ENCODE measurements around the gene RHOJ. TPM values are rescaled to one million over a fixed set of nuclear protein-coding genes. Genes with fewer than 3 reads are reported as not detected.
A peak's percentile ranks its signal among the peaks of the same experiment; 100 is the strongest.

The RHOJ gene
- total and polyA plus RNA-seq, 9 donors = 7.1 to 44.9 (median 26.6) TPM

DNA sequence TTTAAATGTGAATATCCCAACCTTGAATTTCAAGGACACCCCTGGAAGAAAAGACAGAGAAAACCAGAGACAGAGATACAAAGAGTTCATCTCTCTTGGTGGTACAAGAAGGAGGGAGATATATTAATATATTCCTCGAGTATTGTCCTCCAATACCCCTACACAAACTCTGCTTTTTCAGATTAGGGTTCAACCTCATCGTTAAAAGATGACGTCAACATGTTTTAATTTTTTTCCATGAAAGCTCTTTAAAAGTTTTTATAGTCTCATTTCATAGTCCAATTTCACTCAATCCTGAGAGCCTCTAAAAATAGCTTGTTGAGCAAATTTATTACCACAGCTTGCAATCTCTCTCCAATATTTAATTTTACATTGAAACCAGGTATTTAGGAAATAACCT, 19.4 kb downstream of the RHOJ start:
- Histone ChIP-seq H3K27ac (ENCODE audit: low read length) (no peak overlapping the region), H3K36me3 (ENCODE audit: control insufficient read depth, insufficient read depth, low read length) (no peaks in the 10 kb centered on the region), H3K4me3 (ENCODE audit: low read length) (no peak overlapping the region), H3K9me3 (replicated peaks; ENCODE audit: control insufficient read depth, low read depth, low read length) (peaks cover 2% of the 10 kb centered on the region), H3K4me1 (ENCODE audit: control insufficient read depth, insufficient read depth, low read length) (peaks cover 3% of the 10 kb centered on the region), H3K27me3 (ENCODE audit: control insufficient read depth, insufficient read depth, low read length) (no peaks in the 10 kb centered on the region)
- no CpG with 5 or more reads among the region's 3 CpGs for WGBS (ENCODE audit: insufficient coverage)
- DNase-seq = no peak

DNA sequence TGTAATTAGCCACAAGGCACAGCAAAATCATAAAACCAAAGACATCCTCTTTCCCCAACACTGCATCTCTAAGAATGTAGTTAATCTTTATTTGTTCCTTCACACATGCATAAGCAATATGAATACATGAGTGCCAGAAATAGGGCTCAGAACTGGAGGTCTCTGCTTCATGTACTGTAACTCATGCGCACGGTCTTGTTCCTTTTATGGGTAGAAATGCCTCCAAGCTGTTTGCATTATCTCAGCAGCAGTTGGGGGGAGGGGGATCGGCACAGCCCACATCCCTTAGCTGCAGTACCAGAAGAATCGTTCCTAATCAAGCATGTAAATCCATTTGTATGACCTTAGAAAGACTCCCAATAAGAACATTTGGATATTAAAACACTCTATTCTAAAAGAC, 20.0 kb downstream of the RHOJ start:
- DNase-seq = peak; percentile 22
- H3K27me3 ChIP-seq (ENCODE audit: control insufficient read depth, insufficient read depth, low read length) = no peaks in the 10 kb centered on the region
- H3K27ac ChIP-seq (ENCODE audit: low read length) = no peak overlapping the region
- peaks cover 3% of the 10 kb centered on the region for H3K4me1 ChIP-seq (ENCODE audit: control insufficient read depth, insufficient read depth, low read length)
- H3K4me3 ChIP-seq (ENCODE audit: low read length) = no peak overlapping the region
- WGBS (ENCODE audit: insufficient coverage) = no CpG with 5 or more reads among the region's 4 CpGs
- H3K36me3 ChIP-seq (ENCODE audit: control insufficient read depth, insufficient read depth, low read length) = no peaks in the 10 kb centered on the region
- peaks cover 2% of the 10 kb centered on the region for H3K9me3 ChIP-seq (replicated peaks; ENCODE audit: control insufficient read depth, low read depth, low read length)

DNA sequence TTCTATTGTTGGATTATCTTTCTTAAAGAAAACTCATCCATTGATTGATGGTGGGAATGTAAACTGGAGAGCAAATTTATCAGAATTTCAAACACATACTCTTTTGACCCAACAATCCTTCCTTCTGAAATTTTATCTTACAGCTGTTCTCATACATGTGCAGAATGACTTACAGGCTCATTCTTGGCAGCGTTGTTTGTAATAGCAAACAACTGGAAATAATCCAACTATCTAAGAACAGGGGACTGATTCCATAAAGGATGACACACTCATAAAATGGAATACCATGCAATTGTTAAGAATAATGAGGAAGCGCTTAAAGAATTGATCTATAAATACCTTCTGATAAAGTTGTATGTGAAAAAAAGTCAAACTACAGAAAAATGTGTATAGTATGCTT, 24.0 kb downstream of the RHOJ start:
- H3K27ac ChIP-seq (ENCODE audit: low read length) = no peak overlapping the region
- WGBS (ENCODE audit: insufficient coverage) = no CpG with 5 or more reads among the region's 2 CpGs

DNA sequence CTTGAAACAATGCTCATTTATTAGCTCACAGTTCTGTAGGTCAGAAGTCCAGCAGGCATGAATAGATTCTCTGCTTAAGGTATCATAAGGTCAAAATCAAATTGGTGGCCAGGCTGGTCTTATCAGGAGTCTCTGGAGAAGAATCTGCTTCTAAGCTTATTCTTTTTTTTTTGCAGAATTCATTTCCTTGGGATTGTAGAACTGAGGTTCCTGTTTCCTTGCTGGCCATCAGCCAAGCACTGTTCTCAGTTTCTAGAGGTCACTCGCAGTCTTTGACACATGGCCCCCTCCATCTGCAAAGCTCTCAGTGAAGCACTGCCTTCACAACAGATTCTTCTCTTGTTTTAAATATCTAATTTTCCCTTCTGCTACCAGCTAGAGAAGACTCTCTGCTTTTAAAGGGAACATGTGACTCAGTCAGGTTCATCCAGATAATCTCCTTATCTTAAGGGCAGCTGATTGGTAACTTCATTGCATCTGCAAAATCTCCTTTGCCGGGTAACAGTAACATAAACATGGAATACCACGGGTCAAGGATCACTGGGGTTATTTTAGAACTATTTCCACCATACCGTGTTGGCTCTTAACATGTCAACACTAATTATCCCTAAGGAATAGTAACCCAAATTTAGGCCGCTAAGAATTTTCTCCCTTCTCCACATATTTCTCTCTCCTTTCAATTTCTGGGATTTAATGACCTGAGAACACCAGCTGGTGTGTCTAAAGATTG, 25.3 kb downstream of the RHOJ start:
- Histone ChIP-seq H3K9me3 (replicated peaks; ENCODE audit: control insufficient read depth, low read depth, low read length) (peaks cover 4% of the 10 kb centered on the region), H3K36me3 (ENCODE audit: control insufficient read depth, insufficient read depth, low read length) (no peaks in the 10 kb centered on the region), H3K27me3 (ENCODE audit: control insufficient read depth, insufficient read depth, low read length) (no peaks in the 10 kb centered on the region), H3K27ac (ENCODE audit: low read length) (no peak overlapping the region), H3K4me1 (ENCODE audit: control insufficient read depth, insufficient read depth, low read length) (no peaks in the 10 kb centered on the region), H3K4me3 (ENCODE audit: low read length) (no peak overlapping the region)
- WGBS (ENCODE audit: insufficient coverage) = 81% methylated on average over 5 of the region's 5 CpGs
- DNase-seq = no peak

More for the DNA sequence above, 24.0 kb downstream of the RHOJ start:
- H3K36me3 ChIP-seq (ENCODE audit: control insufficient read depth, insufficient read depth, low read length) = no peaks in the 10 kb centered on the region
- H3K4me3 ChIP-seq (ENCODE audit: low read length) = no peak overlapping the region
- peak; percentile 78 for DNase-seq
- H3K4me1 ChIP-seq (ENCODE audit: control insufficient read depth, insufficient read depth, low read length) = peaks cover 3% of the 10 kb centered on the region
- H3K9me3 ChIP-seq (replicated peaks; ENCODE audit: control insufficient read depth, low read depth, low read length) = peaks cover 4% of the 10 kb centered on the region
- no peaks in the 10 kb centered on the region for H3K27me3 ChIP-seq (ENCODE audit: control insufficient read depth, insufficient read depth, low read length)

DNA sequence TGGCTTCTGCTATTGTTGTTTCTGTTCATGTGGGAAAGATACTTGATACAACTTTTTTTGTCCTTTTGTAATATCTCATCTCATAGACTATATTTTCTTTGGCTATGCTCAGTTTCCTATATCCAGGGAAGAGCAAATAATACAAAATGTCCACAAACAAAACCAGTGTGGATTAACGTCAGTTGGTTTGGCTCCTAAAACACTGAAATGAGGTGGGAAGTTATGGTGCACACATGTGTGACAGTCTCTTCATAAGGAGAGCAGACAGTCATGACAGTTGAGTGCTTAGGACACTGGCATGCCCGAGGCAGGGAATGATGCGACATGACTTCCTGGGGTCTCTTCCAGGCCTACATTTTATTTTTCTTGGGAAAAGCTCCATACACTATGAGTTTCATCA, 27.5 kb downstream of the RHOJ start:
- Histone ChIP-seq H3K4me1 (ENCODE audit: control insufficient read depth, insufficient read depth, low read length) (no peaks in the 10 kb centered on the region), H3K9me3 (replicated peaks; ENCODE audit: control insufficient read depth, low read depth, low read length) (peaks cover 4% of the 10 kb centered on the region), H3K36me3 (ENCODE audit: control insufficient read depth, insufficient read depth, low read length) (peaks cover 4% of the 10 kb centered on the region), H3K27ac (ENCODE audit: low read length) (no peak overlapping the region), H3K27me3 (ENCODE audit: control insufficient read depth, insufficient read depth, low read length) (no peaks in the 10 kb centered on the region), H3K4me3 (ENCODE audit: low read length) (no peak overlapping the region)
- no peak for DNase-seq
- 100% methylated on average over 1 of the region's 3 CpGs for WGBS (ENCODE audit: insufficient coverage)

DNA sequence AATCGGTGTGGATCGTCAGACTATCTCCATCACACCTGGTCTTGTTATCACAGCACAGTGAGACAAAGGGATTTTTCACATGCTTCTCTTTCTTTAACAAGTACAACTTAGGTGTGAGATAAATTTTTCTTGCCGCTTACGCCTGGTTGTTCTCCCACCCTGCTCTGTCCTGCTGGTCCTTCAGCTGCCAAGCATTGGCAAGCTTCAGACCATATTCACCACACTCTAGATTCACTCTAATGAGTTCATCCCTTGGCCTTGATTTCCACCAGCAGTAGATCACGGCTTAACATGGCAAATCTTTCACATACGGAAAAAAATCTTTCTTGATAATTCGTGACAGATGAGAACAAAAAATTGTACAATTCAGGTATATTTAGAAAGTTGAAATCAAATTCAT, 33.5 kb downstream of the RHOJ start:
- Histone ChIP-seq H3K27me3 (ENCODE audit: control insufficient read depth, insufficient read depth, low read length) (no peaks in the 10 kb centered on the region), H3K4me3 (ENCODE audit: low read length) (no peak overlapping the region), H3K9me3 (replicated peaks; ENCODE audit: control insufficient read depth, low read depth, low read length) (no peaks in the 10 kb centered on the region), H3K36me3 (ENCODE audit: control insufficient read depth, insufficient read depth, low read length) (peaks cover 6% of the 10 kb centered on the region), H3K27ac (ENCODE audit: low read length) (no peak overlapping the region), H3K4me1 (ENCODE audit: control insufficient read depth, insufficient read depth, low read length) (no peaks in the 10 kb centered on the region)
- DNase-seq = no peak
- WGBS (ENCODE audit: insufficient coverage) = 83% methylated on average over 2 of the region's 7 CpGs

DNA sequence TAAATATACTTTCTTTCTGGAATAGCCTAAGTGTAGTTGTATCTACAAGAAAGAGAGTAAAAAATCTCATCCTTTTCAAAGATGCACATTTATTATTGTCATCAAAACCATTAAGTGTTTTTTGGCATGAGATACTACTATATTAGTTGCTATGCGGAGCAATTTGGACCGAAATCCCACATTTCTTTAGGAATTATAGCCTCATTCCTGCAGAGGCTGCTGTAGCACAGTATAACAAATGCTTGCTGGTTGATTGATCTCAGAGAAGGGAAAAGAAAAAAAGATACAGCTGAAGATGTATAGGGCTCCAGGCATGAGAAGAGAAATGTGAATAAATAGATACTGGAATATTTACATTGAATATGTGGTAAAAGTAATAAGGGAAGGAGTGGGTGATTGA, 36.0 kb downstream of the RHOJ start:
- Histone ChIP-seq H3K9me3 (replicated peaks; ENCODE audit: control insufficient read depth, low read depth, low read length) (no peaks in the 10 kb centered on the region), H3K4me3 (ENCODE audit: low read length) (no peak overlapping the region), H3K27me3 (ENCODE audit: control insufficient read depth, insufficient read depth, low read length) (no peaks in the 10 kb centered on the region), H3K36me3 (ENCODE audit: control insufficient read depth, insufficient read depth, low read length) (peaks cover 6% of the 10 kb centered on the region), H3K27ac (ENCODE audit: low read length) (peak overlapping the region; percentile 9), H3K4me1 (ENCODE audit: control insufficient read depth, insufficient read depth, low read length) (no peaks in the 10 kb centered on the region)
- DNase-seq = peak; percentile 85
- no CpG with 5 or more reads among the region's 2 CpGs for WGBS (ENCODE audit: insufficient coverage)

DNA sequence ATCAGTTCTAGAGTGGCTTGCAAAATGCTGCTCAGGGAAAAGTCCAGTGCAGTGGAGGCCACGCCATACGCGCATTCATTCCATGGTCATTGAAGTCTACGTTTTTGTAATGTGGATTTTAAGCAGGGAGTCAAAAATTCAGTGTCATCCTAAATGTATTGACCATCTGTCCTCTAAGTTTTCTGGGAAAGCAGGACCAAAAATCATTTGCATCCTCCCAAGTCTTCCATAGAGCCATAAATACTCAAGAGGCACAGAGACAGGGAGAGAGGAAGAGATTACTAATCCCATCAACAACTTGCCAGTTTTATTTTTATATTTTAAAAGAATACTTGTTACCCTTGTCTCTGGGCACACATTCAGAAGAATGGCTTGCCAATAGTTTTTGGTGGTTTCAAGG, 36.9 kb downstream of the RHOJ start:
- Histone ChIP-seq H3K27ac (ENCODE audit: low read length) (peak overlapping the region; percentile 56), H3K36me3 (ENCODE audit: control insufficient read depth, insufficient read depth, low read length) (peaks cover 6% of the 10 kb centered on the region), H3K9me3 (replicated peaks; ENCODE audit: control insufficient read depth, low read depth, low read length) (no peaks in the 10 kb centered on the region), H3K4me1 (ENCODE audit: control insufficient read depth, insufficient read depth, low read length) (peaks cover 4% of the 10 kb centered on the region), H3K4me3 (ENCODE audit: low read length) (no peak overlapping the region), H3K27me3 (ENCODE audit: control insufficient read depth, insufficient read depth, low read length) (no peaks in the 10 kb centered on the region)
- no CpG with 5 or more reads among the region's 4 CpGs for WGBS (ENCODE audit: insufficient coverage)
- DNase-seq = peak; percentile 72

DNA sequence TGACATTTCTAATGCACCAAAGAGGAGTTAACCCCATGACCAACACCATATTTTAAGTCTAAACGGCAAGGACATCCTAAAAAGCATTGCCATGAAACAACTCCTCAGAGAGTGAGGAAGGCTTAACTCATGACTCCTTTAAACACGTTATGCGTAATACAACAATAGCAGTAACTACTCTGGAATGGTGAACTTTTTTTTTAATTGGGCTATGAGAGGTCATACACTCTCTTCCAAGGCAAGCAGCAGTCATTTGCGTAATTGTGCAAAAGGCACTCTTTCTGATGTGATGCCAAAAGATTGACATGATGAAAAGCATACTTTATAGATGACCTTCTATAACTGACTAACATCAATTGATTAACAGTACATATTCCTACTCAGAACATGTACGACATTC, 39.4 kb downstream of the RHOJ start:
- no peak for DNase-seq
- H3K4me1 ChIP-seq (ENCODE audit: control insufficient read depth, insufficient read depth, low read length) = peaks cover 5% of the 10 kb centered on the region
- WGBS (ENCODE audit: insufficient coverage) = no CpG with 5 or more reads among the region's 5 CpGs
- no peak overlapping the region for H3K4me3 ChIP-seq (ENCODE audit: low read length)
- peaks cover 7% of the 10 kb centered on the region for H3K36me3 ChIP-seq (ENCODE audit: control insufficient read depth, insufficient read depth, low read length)
- H3K9me3 ChIP-seq (replicated peaks; ENCODE audit: control insufficient read depth, low read depth, low read length) = no peaks in the 10 kb centered on the region
- H3K27me3 ChIP-seq (ENCODE audit: control insufficient read depth, insufficient read depth, low read length) = no peaks in the 10 kb centered on the region
- no peak overlapping the region for H3K27ac ChIP-seq (ENCODE audit: low read length)

DNA sequence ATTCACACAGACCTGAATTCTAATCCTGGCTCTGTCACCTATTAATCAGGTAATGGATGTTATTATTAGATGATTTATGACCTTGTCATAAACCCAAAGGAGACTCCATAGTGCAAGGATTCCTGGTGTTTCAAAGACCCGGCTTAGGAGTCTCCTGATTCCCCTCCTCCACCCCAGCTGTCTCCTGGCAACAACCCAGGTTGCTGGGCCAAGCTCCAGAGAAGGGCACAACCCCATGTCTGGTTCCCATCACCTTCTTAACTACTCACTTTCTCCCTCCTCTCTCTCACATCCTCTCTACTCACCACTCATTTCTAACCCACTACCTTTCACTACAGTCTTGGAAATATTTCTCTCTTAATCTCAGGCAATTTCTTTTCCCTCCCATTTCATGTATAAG, 41.6 kb downstream of the RHOJ start:
- H3K36me3 ChIP-seq (ENCODE audit: control insufficient read depth, insufficient read depth, low read length) = peaks cover 12% of the 10 kb centered on the region
- H3K4me1 ChIP-seq (ENCODE audit: control insufficient read depth, insufficient read depth, low read length) = peaks cover 8% of the 10 kb centered on the region
- no peaks in the 10 kb centered on the region for H3K9me3 ChIP-seq (replicated peaks; ENCODE audit: control insufficient read depth, low read depth, low read length)
- peak; percentile 46 for DNase-seq
- H3K27me3 ChIP-seq (ENCODE audit: control insufficient read depth, insufficient read depth, low read length) = no peaks in the 10 kb centered on the region
- H3K4me3 ChIP-seq (ENCODE audit: low read length) = no peak overlapping the region
- no peak overlapping the region for H3K27ac ChIP-seq (ENCODE audit: low read length)
- 36% methylated on average over 1 of the region's 1 CpG for WGBS (ENCODE audit: insufficient coverage)

DNA sequence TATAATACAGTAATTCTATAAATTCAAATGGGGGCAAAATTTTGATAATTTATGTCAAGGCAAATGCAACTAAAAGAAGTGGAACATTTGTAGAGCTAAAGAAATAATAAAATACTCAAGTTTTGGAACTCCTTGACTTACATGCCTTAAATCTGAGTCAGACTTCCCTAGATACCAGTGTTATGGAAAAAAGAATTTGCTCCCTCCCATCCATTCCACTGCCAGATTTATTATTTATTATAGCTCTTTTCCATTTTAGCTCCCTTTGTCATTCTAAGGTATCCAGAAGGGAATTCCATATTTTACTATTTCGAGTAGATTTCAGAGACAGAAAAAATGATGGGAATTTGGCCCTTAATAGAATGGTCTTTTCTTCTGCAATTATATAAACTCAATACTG, 44.0 kb downstream of the RHOJ start:
- no CpG with 5 or more reads among the region's 1 CpG for WGBS (ENCODE audit: insufficient coverage)

More for the DNA sequence above, 44.0 kb downstream of the RHOJ start:
- peaks cover 8% of the 10 kb centered on the region for H3K4me1 ChIP-seq (ENCODE audit: control insufficient read depth, insufficient read depth, low read length)
- peaks cover 14% of the 10 kb centered on the region for H3K36me3 ChIP-seq (ENCODE audit: control insufficient read depth, insufficient read depth, low read length)
- no peaks in the 10 kb centered on the region for H3K9me3 ChIP-seq (replicated peaks; ENCODE audit: control insufficient read depth, low read depth, low read length)
- DNase-seq = peak; percentile 89
- H3K27me3 ChIP-seq (ENCODE audit: control insufficient read depth, insufficient read depth, low read length) = no peaks in the 10 kb centered on the region
- H3K27ac ChIP-seq (ENCODE audit: low read length) = peak overlapping the region; percentile 73
- H3K4me3 ChIP-seq (ENCODE audit: low read length) = no peak overlapping the region

Measured in muscle of leg (tissue), 11 donors.